Natural killer cell (primary cell): ENCODE results near the gene BZW2. TPM values are rescaled to one million over a fixed set of nuclear protein-coding genes. Genes with fewer than 3 reads are reported as not detected.

Experiments used
- ATAC-seq, 3 donors: fragments of 150-1000 bp in 2 of 3; fragments of 200-7000 bp in 1 of 3; cut with Tn5 transposase; 1 replicate in 1 of 3; 2 replicates in 2 of 3; pipeline ENCODE4 v1.10.0; 2021; ENCODE audit warnings: mild to moderate bottlenecking in 2 of 3, moderate library complexity in 2 of 3
- DNase-seq, 2 donors: peaks; one replicate each; pipeline versions ENCODE4 v3.0.0 to v3.0.0-alpha.2; 2013 to 2021; ENCODE audit warnings: mixed read lengths in 1 of 2
- H3K27ac ChIP-seq: one replicate; pipeline ENCODE4 v1.5.1; 2013; ENCODE audit warnings: mild to moderate bottlenecking, low read length
- H3K27me3 ChIP-seq: one replicate; pipeline ENCODE4 v1.6.1; 2013; ENCODE audit warnings: low read length; ENCODE audit not compliant: control insufficient read depth, insufficient read depth
- H3K36me3 ChIP-seq: one replicate; pipeline ENCODE4 v1.6.1; 2013; ENCODE audit warnings: low read length; ENCODE audit not compliant: control insufficient read depth, insufficient read depth
- H3K4me1 ChIP-seq: one replicate; pipeline ENCODE4 v1.6.1; 2013; ENCODE audit warnings: low read length; ENCODE audit not compliant: control insufficient read depth, insufficient read depth
- H3K4me3 ChIP-seq: one replicate; pipeline ENCODE4 v1.5.1; 2013; ENCODE audit warnings: low read length
- H3K9me3 ChIP-seq: one replicate; pipeline ENCODE4 v1.6.1; 2013; ENCODE audit warnings: low read length; ENCODE audit not compliant: control insufficient read depth, insufficient read depth
- H3K27ac Mint-ChIP-seq, 2 donors: one replicate each; pipeline ENCODE4 v1.8.0; 2022; ENCODE audit warnings: mild to moderate bottlenecking in 2 of 2, mixed read lengths in 2 of 2, moderate library complexity in 1 of 2
- H3K27me3 Mint-ChIP-seq, 2 donors: one replicate each; pipeline ENCODE4 v1.8.0; 2022; ENCODE audit warnings: low read depth in 2 of 2, mixed read lengths in 2 of 2
- H3K36me3 Mint-ChIP-seq: one replicate; pipeline ENCODE4 v1.8.0; 2022; ENCODE audit warnings: mixed read lengths
- H3K4me1 Mint-ChIP-seq, 2 donors: one replicate each; pipeline ENCODE4 v1.8.0; 2022; ENCODE audit warnings: mixed read lengths in 2 of 2
- H3K4me3 Mint-ChIP-seq: one replicate; pipeline ENCODE4 v1.8.0; 2022; ENCODE audit warnings: mild to moderate bottlenecking, moderate library complexity, mixed read lengths
- H3K9me3 Mint-ChIP-seq, 2 donors: one replicate each; pipeline ENCODE4 v1.8.0; 2022; ENCODE audit warnings: mixed read lengths in 2 of 2
- WGBS: methylation state at CpG from one replicate; pipeline ENCODE4 v1.1.7; 2013; ENCODE audit warnings: missing lambda C conversion rate; ENCODE audit not compliant: insufficient coverage; 5-methylcytosine and 5-hydroxymethylcytosine counted together
- intact Hi-C: fragments of 100-400 bp; cut with micrococcal nuclease; formaldehyde crosslinking; loops from one replicate; pipeline ENCODE4 v1.14.2; 2022
- total RNA-seq, 4 donors: library from RNA; stranded (reverse); fragments of 120-200 nt in 1 of 4; gene quantifications; one replicate each; pipeline versions ENCODE4 v1.2.3 to v1.2.4, GENCODE V29; 2013 to 2022
- TF ChIP-seq, protein P1 (sequence below): fragments of 200-600 bp; IDR thresholded peaks from one replicate; pipeline ENCODE4 v1.8.0; 2022; ENCODE audit warnings: antibody characterized with exemption

BZW2 gene
- total RNA-seq, 3 donors from 2014 or later (not counting 1 experiment from before 2014, with no cell fraction given): 15.3 to 21.0 (median 19.9) TPM

GRCh38 chr7:16702441-16702840, 56.5 kb downstream of the BZW2 start:
- Mint-ChIP-seq H3K4me1 (no peaks in the 10 kb centered on the region), H3K27me3 (no peaks in the 10 kb centered on the region), H3K36me3 (peaks cover 38% of the 10 kb centered on the region), H3K27ac (no peak overlapping the region), H3K4me3 (no peak overlapping the region), H3K9me3 (no peaks in the 10 kb centered on the region)
- peaks cover 58% of the 10 kb centered on the region for H3K36me3 ChIP-seq
- no peak for ATAC-seq
- H3K9me3 ChIP-seq: no peaks in the 10 kb centered on the region
- no peaks in the 10 kb centered on the region for H3K4me1 ChIP-seq
- intact Hi-C loops: no loop called here
- no peaks in the 10 kb centered on the region for H3K27me3 ChIP-seq
- DNase-seq: no peak
- H3K27ac ChIP-seq: no peak overlapping the region
- H3K4me3 ChIP-seq: no peak overlapping the region
- TF ChIP-seq, protein P1, sequence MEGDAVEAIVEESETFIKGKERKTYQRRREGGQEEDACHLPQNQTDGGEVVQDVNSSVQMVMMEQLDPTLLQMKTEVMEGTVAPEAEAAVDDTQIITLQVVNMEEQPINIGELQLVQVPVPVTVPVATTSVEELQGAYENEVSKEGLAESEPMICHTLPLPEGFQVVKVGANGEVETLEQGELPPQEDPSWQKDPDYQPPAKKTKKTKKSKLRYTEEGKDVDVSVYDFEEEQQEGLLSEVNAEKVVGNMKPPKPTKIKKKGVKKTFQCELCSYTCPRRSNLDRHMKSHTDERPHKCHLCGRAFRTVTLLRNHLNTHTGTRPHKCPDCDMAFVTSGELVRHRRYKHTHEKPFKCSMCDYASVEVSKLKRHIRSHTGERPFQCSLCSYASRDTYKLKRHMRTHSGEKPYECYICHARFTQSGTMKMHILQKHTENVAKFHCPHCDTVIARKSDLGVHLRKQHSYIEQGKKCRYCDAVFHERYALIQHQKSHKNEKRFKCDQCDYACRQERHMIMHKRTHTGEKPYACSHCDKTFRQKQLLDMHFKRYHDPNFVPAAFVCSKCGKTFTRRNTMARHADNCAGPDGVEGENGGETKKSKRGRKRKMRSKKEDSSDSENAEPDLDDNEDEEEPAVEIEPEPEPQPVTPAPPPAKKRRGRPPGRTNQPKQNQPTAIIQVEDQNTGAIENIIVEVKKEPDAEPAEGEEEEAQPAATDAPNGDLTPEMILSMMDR: no peak

DNA sequence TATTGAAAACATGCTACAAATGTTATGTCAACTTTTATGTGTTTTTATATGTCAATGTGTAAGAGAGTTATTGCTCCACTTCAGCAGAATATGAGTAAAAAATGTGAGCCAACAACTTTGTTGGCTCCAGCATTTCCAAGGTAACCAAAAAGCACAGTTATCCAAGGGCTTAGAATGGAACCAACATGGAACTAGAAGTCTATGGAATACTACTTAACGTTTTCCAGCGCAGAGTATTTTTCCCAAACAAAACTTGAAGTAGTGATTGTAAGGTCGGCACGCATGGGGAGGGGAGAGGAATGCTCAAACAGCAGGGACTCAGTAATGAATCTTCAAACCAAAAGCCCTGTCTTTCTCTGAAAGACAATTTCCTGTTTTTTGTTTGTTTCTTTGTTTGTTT, 62.5 kb downstream of the BZW2 start:
- Mint-ChIP-seq H3K4me3 (no peak overlapping the region), H3K9me3 (no peaks in the 10 kb centered on the region), H3K27me3 (no peaks in the 10 kb centered on the region), H3K36me3 (peaks cover 14% of the 10 kb centered on the region), H3K27ac (no peak overlapping the region), H3K4me1 (no peaks in the 10 kb centered on the region)
- no peak overlapping the region for H3K27ac ChIP-seq
- no peak overlapping the region for H3K4me3 ChIP-seq
- no peak for DNase-seq
- H3K9me3 ChIP-seq: no peaks in the 10 kb centered on the region
- intact Hi-C loops: no loop called here
- 98% methylated on average over 4 of the region's 4 CpGs for WGBS
- H3K36me3 ChIP-seq: peaks cover 13% of the 10 kb centered on the region
- no peaks in the 10 kb centered on the region for H3K27me3 ChIP-seq
- ATAC-seq: no peak
- no peaks in the 10 kb centered on the region for H3K4me1 ChIP-seq
- TF ChIP-seq, protein P1: no peak

DNA sequence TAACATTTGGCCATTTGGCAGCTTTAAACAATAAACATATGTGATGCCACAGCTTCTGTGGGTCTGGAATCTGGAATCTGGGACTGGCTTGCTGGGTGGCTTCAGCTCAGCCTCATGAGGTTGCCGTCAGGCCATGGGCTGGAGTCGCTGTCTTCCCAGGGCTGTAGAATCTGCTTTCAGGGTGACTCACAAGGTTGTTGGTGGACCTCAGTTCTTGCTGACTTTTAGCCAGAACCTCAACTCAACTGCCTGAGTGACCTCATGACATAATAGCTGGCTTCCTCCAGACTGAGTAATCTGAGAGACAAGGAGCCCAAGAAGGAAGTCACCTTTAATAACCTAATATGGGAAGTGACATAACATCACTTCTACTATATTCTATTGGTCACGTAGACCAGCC, 63.0 kb downstream of the BZW2 start:
- no peak overlapping the region for H3K27ac ChIP-seq
- no peaks in the 10 kb centered on the region for H3K9me3 ChIP-seq
- no peak overlapping the region for H3K4me3 ChIP-seq
- Mint-ChIP-seq H3K4me1 (no peaks in the 10 kb centered on the region), H3K9me3 (no peaks in the 10 kb centered on the region), H3K4me3 (no peak overlapping the region), H3K27me3 (no peaks in the 10 kb centered on the region), H3K27ac (no peak overlapping the region), H3K36me3 (peaks cover 10% of the 10 kb centered on the region)
- no peaks in the 10 kb centered on the region for H3K4me1 ChIP-seq
- ATAC-seq (no peak), DNase-seq (no peak)
- TF ChIP-seq, protein P1: no peak
- WGBS: 90% methylated on average over 2 of the region's 3 CpGs
- peaks cover 12% of the 10 kb centered on the region for H3K36me3 ChIP-seq
- no peaks in the 10 kb centered on the region for H3K27me3 ChIP-seq
- intact Hi-C loops: no loop called here

GRCh38 chr7:16710651-16711050, 64.7 kb downstream of the BZW2 start:
- no peak overlapping the region for H3K27ac Mint-ChIP-seq
- Histone ChIP-seq H3K27ac (no peak overlapping the region), H3K27me3 (no peaks in the 10 kb centered on the region), H3K36me3 (peaks cover 5% of the 10 kb centered on the region), H3K4me3 (no peak overlapping the region), H3K9me3 (no peaks in the 10 kb centered on the region), H3K4me1 (no peaks in the 10 kb centered on the region)
- H3K27me3 Mint-ChIP-seq: no peaks in the 10 kb centered on the region
- WGBS: 100% methylated on average over 1 of the region's 4 CpGs
- no peak overlapping the region for H3K4me3 Mint-ChIP-seq
- no peaks in the 10 kb centered on the region for H3K9me3 Mint-ChIP-seq
- no peaks in the 10 kb centered on the region for H3K4me1 Mint-ChIP-seq
- H3K36me3 Mint-ChIP-seq: no peaks in the 10 kb centered on the region
- no peak for DNase-seq
- ATAC-seq: no peak
- intact Hi-C loops: no loop called here
- TF ChIP-seq, protein P1: no peak
